A673 (cell line): ENCODE data around the gene SLIT3.

Experiments
- EZH2 ChIP-seq: fragments of 200-600 bp; sonication (generic); IDR thresholded peaks from 2 replicates; pipeline ENCODE4 v1.6.1; 2017; ENCODE audit warnings: borderline replicate concordance, low read depth, mild to moderate bottlenecking, mixed read lengths, antibody characterized with exemption, low read length; ENCODE audit not compliant: poor library complexity, severe bottlenecking
- TF ChIP-seq, protein P1 (sequence below): fragments of 300-800, 200-600 bp; sonication (generic); conservative IDR thresholded peaks from 2 replicates; pipeline ENCODE4 v1.5.1; 2017; ENCODE audit warnings: low read depth, mild to moderate bottlenecking, antibody characterized with exemption, low read length, moderate library complexity, mixed read lengths

DNA sequence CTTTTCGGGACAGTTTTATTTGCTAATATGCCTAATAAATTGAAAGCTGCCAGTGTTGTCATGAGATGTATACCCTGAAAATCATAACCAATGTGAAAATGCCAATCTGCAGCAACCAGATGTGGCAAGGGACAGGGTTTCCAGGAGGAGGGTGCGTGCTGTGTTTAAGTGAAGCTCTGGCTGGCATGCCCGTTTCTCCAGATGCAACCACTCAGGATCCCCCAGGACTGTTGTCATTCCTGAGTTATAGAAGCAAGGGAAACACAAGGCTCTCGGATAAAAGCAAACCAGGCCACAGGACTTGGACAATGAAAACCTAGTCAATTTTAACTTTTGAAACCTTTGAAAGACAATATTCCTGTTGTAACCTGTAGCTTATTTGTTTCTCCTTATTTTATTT lies 360.2 kb downstream of the SLIT3 start:
- TF ChIP-seq, protein P1, sequence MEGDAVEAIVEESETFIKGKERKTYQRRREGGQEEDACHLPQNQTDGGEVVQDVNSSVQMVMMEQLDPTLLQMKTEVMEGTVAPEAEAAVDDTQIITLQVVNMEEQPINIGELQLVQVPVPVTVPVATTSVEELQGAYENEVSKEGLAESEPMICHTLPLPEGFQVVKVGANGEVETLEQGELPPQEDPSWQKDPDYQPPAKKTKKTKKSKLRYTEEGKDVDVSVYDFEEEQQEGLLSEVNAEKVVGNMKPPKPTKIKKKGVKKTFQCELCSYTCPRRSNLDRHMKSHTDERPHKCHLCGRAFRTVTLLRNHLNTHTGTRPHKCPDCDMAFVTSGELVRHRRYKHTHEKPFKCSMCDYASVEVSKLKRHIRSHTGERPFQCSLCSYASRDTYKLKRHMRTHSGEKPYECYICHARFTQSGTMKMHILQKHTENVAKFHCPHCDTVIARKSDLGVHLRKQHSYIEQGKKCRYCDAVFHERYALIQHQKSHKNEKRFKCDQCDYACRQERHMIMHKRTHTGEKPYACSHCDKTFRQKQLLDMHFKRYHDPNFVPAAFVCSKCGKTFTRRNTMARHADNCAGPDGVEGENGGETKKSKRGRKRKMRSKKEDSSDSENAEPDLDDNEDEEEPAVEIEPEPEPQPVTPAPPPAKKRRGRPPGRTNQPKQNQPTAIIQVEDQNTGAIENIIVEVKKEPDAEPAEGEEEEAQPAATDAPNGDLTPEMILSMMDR, result no peak
- no peak for TF ChIP-seq EZH2
